ENCODE data around the gene RNF130.
"Not testable (repeated sequence)": the region's sequence is repeated elsewhere in the genome, so short reads cannot be mapped to it uniquely, and the experiment has no call there.

Gene RNF130

DNA sequence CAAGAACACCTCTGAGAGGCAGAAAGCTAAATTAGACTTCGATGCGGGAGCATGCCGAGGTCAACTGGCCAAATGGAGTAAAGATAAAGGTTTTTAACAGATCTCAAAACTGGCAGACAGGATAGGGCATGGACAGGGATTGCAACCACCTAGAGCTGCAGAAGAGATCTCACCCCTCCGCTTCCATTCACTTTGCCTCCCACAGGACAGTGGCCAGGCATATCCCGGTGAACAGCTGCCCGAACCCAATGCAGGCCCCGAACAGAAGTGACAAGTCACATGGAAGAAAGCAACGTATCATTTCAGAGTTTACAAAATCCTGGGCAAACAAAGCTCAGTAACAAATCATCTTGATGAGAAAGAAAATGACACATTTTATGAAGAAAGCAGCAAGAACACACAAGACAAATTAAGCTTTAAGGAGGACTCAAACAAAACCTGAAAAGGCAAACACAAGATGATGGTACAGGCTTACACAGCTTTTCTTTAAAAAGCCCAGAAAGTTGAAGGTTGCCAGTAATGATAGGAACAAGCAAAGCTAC is 18.4 kb downstream of the RNF130 start:
- FAIRE-seq = no peak

DNA sequence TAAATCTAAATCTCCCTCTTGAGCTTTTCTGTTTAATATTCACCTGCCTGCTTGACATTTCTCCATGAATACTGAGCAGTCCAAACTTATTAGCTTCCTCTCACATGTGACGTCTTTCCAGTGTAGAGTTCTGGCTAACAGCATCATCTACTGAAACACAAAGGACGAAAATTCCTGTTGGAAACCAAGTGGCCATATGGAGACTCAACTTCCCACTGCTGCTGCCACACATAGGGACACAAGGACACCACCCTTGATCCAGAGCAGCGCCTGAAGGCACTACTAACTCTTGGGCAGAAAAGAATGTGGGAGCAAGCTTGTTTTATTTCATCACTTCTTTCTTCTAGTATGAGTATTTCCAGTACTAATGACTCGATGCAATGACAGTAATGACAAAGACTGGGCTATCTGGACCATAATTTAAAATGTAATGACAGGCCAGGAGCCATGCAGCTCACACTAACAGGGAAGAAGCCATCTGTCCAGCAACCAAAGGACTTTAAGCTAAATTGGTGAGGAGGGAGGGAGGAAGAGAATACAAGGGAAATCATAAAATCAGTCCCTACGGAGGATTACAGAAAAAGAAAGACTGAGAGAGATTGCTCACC is 19.2 kb downstream of the RNF130 start:
- no peak for FAIRE-seq

DNA sequence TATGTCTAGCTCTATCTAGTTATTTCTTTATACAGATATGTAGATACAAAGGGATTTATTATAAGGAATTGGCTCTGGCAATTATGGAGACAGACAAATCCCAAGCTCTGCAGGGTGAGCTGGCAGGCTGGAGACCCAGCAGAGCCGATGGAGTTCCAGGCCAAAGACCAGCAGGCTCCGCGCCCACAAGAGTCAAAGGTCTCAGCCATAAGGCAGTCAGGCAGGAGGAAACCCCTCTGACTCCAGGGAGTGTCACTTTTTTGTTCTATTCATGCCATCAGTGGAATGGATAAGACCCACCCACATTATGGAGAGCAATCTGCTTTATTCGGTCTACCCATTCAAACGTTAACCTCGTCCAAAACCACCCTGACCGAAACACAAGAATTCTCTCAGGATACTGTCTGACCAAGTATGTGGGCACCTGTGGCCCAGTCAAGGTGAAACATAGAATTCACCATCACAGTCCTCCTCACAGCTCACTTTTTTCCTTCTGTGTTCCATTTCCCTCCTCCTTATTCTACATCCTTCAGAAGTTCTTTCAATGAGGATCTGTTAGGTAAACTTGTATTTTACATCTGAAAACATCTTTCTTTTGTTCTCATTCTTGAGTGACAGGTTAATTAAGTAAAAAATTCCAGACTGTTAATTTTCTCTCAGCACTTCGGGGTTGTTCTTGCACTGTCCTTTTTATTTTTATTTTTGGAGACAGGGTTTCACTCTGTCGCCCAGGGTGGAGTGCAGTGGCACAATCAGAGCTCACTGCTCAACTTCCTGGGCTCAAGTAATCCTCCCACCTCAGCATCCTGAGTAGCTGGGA is 21.2 kb downstream of the RNF130 start:
- FAIRE-seq = no peak

- FAIRE-seq = no peak
These were observed 22.4 kb downstream of the RNF130 start for GRCh38 chr5:180049185-180049548.

- no peak for FAIRE-seq
These were observed 23.9 kb downstream of the RNF130 start for GRCh38 chr5:180047667-180048066.

- no peak for FAIRE-seq
These were observed 24.9 kb downstream of the RNF130 start for GRCh38 chr5:180046656-180047055.

DNA sequence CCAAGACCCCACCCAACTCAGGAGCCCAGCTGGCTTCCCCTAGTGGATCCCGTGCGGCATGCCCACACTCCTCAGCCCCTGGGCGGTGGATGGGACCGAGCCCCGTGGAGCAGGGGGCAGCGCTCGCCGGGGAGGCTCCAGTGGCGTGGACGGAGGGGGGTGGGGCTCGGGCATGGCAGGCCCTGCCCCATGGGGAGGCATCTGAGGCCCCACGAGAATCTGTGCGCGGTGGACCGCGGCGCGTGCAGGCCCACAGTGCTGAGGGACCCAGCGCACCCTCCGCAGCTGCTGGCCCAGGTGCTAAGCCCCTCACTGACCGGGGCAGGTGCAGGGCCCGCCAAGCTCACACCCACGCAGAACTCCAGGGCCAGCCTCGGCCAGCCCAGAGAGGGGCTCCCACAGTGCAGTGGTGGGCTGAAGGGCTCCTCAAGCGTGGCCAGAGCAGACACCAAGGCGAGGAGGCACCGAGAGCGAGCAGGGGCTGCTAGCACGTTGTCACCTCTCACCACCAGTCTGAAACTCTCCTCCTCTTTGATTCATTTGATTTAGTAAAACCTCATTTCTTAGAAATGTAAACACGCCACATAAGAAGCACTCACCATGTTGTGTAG is 25.6 kb downstream of the RNF130 start:
- no peak for FAIRE-seq

- no peak for FAIRE-seq
These were observed 28.2 kb downstream of the RNF130 start for GRCh38 chr5:180043377-180043776.

DNA sequence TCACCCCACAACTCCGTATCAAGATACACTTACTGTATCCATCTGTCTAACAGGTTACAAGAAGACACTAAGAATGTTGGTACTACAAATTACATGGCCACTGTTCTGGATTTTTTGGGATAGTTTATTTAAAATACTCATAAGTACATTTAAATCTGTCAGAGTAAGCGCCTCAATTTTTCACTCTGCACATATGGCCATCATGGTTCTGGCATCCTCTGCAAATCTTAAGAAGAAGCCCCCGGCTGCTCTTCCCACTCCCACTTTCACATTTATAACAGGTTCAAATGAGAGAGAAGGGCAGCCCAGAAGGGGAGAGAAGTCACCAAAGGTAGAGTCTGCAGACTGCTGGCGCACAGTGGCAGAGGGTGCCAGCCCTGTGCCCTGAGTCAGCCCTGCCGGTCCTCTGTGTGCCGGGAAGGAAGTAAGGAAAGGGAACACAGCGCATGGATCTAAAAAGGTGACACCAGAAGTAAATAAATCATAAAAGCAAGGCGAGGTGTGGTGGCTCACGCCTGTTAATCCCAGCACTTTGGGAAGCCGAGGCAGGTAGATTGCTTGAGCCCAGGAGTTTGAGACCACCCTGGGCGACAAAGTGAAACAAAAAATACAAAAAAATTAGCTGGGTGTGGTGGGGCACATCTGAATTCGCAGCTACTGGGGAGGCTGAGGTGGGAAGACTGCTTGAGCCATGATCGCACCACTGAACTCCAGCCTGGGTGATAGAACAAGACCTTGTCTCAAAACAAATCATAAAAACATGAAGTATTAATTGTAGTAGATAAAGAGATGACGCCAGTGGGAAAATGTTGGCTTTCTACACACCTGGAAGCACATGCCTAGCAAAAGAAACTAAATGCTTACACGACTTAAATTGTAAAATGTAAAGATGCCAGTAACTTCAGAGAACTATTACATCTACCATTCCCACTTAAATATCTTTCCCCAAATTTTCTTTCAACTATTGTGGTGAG is 30.0 kb downstream of the RNF130 start:
- FAIRE-seq = no peak

DNA sequence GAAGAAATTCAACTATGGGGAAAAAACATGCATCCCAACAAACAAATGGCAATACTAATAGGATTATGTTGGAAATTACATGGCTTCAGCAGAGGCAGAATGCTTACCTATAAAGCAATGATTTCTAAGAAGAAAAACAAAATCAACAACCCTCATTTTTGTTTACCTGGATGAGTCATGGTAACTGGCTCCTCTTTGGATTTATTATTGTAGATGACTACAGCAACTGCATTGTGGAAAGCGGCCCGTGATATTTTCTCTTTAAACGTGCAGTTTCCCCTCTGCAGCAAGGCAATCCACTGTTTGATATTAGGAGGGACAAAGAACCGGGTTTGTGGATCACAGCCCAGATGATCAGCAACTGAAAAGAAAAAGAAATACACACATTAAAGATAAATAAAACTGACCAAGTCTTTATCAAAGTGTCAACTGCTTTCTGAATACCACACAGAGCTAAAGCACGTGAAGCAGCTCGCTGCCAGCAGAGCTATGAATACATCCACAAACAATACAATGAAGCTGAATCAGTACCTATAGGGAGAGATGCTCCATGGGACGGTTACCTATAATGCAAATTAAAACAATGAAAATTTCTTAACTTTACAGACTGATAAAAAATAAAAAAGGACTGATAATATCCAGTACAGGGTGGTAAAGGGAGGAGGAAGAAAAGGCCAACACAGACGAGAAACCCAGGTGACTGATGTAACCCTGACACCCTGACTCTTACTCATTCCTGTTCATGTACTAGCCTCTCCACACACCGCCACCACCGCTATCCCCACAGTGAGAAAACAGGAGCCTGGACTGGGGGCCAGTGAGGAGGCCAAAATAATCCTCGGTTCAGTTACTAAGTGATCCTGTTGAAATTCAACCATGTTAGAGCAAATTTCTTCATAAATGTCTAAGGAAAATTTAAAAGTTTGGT is 31.0 kb downstream of the RNF130 start:
- no peak for FAIRE-seq

GRCh38 chr5:180035206-180035931 is 36.2 kb downstream of the RNF130 start:
- FAIRE-seq = no peak

DNA sequence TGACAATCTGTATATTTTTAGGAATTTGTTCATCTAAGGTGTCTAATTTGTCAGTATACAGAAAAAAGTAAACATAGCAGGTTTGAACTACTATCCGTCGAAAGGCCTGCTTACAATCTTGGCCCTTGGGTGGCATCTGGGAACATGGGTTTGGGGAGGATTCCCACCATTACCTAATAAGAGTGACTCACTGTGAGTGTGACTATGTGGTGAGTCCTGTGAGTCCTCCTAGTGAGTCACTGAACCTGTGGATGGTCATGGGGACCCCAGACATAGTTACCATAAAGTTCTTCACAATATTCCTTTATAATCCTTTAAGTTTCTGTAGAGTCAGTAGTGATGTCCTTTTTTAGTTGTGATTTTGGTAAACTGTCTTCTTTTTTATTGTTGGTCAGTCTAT is 37.0 kb downstream of the RNF130 start:
- no peak for FAIRE-seq

- no peak for FAIRE-seq
These were observed 44.0 kb downstream of the RNF130 start for GRCh38 chr5:180027459-180028089.

DNA sequence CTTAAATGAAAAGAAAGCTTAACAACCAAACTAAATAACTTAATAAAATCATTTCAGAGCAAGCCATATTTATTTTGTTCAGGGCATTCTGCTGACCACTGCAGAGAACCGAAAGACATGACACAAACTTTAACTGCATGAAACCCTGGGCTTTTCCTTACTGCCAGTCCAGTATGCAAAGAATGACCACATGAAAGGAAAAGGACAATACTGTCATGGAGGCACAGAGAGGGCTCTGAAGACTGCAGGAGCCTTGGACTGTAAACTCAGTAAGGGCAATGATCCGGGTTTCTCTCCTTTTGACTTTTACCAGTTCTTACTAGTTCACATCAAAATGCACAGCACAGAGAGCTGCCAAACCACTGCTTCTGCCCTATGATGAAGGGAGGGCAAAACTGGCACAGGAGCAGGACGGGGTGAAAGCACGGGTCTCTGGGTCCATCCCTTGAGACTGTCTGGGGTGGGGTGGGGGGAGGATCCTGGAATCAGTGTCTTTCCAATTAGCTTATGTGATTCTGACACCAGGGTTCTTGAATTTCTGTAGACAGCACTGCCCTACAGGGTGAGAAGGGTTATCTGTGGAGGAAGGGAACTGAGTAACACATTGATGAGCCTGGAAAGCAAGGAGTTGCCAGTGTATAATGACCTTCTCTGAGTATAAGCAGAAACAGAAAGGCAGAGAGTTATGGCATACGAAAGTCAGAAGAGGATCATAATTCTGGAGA is 44.7 kb downstream of the RNF130 start:
- FAIRE-seq = no peak

DNA sequence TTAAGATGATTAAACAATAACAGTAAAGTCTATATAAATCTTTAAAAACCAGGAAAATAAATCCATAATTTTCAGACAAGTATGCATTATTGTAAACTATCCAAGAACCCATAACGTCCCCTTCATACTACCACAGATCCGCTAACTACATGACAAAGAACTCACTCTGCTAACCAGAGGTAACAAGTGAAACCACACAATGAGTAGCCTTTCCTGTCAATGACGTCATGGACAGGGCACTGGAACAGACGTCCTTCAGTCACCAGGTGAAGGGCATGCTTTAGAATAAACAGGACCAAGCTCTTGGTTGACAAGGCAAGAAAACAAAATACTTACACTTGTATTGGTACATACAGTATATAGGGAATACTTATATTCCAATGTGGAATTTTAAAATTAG is 45.2 kb downstream of the RNF130 start:
- no peak for FAIRE-seq

- FAIRE-seq = no peak
These were observed 49.7 kb downstream of the RNF130 start for GRCh38 chr5:180021900-180022299.

- no peak for FAIRE-seq
These were observed 51.4 kb downstream of the RNF130 start for GRCh38 chr5:180020176-180020575.

GRCh38 chr5:180018347-180019060 is 53.1 kb downstream of the RNF130 start:
- no peak for FAIRE-seq

- not testable (repeated sequence) for FAIRE-seq
These were observed 56.0 kb downstream of the RNF130 start for GRCh38 chr5:180015523-180015922.
